Measurements from ENCODE around the gene TRPM2. TPM values are rescaled to one million over a fixed set of nuclear protein-coding genes. Genes with fewer than 3 reads are reported as not detected.

Gene TRPM2
- total and polyA plus RNA-seq, 2 of the 13 experiments (the other 11 are each of a cell fraction or from before 2014, with no cell fraction given) = 0.07 to 0.20 TPM

- TF ChIP-seq MED8 (CRISPR knock-in tag; IDR thresholded peaks at IDR 0.05; ENCODE audit: insufficient replicate concordance) (no peak), SKI (IDR thresholded peaks at IDR 0.05; ENCODE audit: partially characterized antibody) (peak; percentile 35), MTA1 (CRISPR knock-in tag; IDR thresholded peaks at IDR 0.05; ENCODE audit: borderline replicate concordance) (peak; percentile 91; the same call in 1 of the 2 replicates), PRDM15 (CRISPR knock-in tag; IDR thresholded peaks at IDR 0.05) (0 out of 2 replicates have a peak, but pooled peaks have one; percentile 14), ZNF20 (CRISPR knock-in tag; IDR thresholded peaks at IDR 0.05) (no peak), ZNF547 (CRISPR knock-in tag; IDR thresholded peaks at IDR 0.05) (peak; percentile 77; the same call in 1 of the 2 replicates), NR2C2 (CRISPR knock-in tag; IDR thresholded peaks at IDR 0.05; ENCODE audit: borderline replicate concordance) (peak; percentile 66), GATAD2A (CRISPR knock-in tag; IDR thresholded peaks at IDR 0.05) (peak; percentile 43; the same call in 1 of the 2 replicates), ARNTL (CRISPR knock-in tag; IDR thresholded peaks at IDR 0.05) (no peak), RXRA (CRISPR knock-in tag; IDR thresholded peaks at IDR 0.05) (peak; percentile 88), CTCF (CRISPR knock-in tag; IDR thresholded peaks at IDR 0.05) (peak; percentile 94), SOX5 (CRISPR knock-in tag; IDR thresholded peaks at IDR 0.05; ENCODE audit: borderline replicate concordance) (peak; percentile 33; the same call in 1 of the 2 replicates), SOX13 (IDR thresholded peaks at IDR 0.05) (no peak), SOX13 (CRISPR knock-in tag; conservative IDR thresholded peaks at IDR 0.05 in 1 of 2, IDR thresholded peaks at IDR 0.05 in 1 of 2) (no peak), ZMYM2 (CRISPR knock-in tag; IDR thresholded peaks at IDR 0.05) (peak; percentile 95), ZC3H13 (CRISPR knock-in tag; IDR thresholded peaks at IDR 0.05) (no peak), SOX6 (IDR thresholded peaks at IDR 0.05) (no peak), SOX6 (CRISPR knock-in tag; IDR thresholded peaks at IDR 0.05) (peak; percentile 28; the same call in 1 of the 2 replicates), PITX1 (CRISPR knock-in tag; IDR thresholded peaks at IDR 0.05) (peak; percentile 52; the same call in 1 of the 2 replicates), SMC3 (IDR thresholded peaks at IDR 0.05; ENCODE audit: low read length) (peak; percentile 9; the same call in 1 of the 2 replicates), NBN (conservative IDR thresholded peaks at IDR 0.05) (no peak)
- TF ChIP-seq, protein P1, sequence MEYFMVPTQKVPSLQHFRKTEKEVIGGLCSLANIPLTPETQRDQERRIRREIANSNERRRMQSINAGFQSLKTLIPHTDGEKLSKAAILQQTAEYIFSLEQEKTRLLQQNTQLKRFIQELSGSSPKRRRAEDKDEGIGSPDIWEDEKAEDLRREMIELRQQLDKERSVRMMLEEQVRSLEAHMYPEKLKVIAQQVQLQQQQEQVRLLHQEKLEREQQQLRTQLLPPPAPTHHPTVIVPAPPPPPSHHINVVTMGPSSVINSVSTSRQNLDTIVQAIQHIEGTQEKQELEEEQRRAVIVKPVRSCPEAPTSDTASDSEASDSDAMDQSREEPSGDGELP (IDR thresholded peaks at IDR 0.05; ENCODE audit: borderline replicate concordance, low read depth) = peak; percentile 53; the same call in 1 of the 2 replicates
- TF ChIP-seq, protein P2, sequence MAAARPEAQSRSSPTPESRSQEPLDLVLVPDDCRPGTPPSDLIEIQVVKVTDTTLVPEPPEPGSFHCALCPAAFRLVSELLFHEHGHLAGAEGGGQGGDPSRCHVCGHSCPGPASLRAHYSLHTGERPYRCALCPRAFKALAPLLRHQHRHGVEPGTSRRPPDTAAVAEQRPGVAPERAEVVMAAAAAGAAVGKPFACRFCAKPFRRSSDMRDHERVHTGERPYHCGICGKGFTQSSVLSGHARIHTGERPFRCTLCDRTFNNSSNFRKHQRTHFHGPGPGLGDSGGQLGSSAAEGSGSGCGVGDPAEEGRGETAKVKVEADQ (CRISPR knock-in tag; IDR thresholded peaks at IDR 0.05; ENCODE audit: borderline replicate concordance) = peak; percentile 60; the same call in 1 of the 2 replicates
Measured at GRCh38 chr21:44444286-44444931, 91.0 kb downstream of the TRPM2 start (continued).

Data from HepG2 (cell line).